WTC11 (cell line): ENCODE results near the gene GCC1. TPM values are rescaled to one million over a fixed set of nuclear protein-coding genes. Genes with fewer than 3 reads are reported as not detected.

Source experiments
- ATAC-seq: fragments of 200-7000 bp; cut with Tn5 transposase; 2 replicates; pipeline ENCODE4 v1.10.0; 2021; ENCODE audit warnings: mild to moderate bottlenecking, moderate library complexity
- CTCF ChIA-PET: fragments of 300-600 bp; sonication (Branson Sonifier 250); formaldehyde crosslinking; loops from one replicate; lab custom pipeline; 2021; ENCODE audit warnings: antibody characterized with exemption; lab: Charles Lee
- POLR2A ChIA-PET: fragments of 350-600 bp; sonication (Branson Sonifier 250); formaldehyde crosslinking; loops from one replicate; lab custom pipeline; 2021; ENCODE audit warnings: antibody characterized with exemption; lab: Charles Lee
- DNase-seq: peaks from one replicate; pipeline ENCODE4 v3.0.0; 2021; ENCODE audit warnings: low spot score
- H3K27ac Mint-ChIP-seq: 2 replicates; pipeline ENCODE4 v1.8.0; 2021; ENCODE audit warnings: mixed read lengths
- H3K27me3 Mint-ChIP-seq: 2 replicates; pipeline ENCODE4 v1.8.0; 2021; ENCODE audit warnings: low read depth, mild to moderate bottlenecking, moderate library complexity, mixed read lengths
- H3K36me3 Mint-ChIP-seq: 2 replicates; pipeline ENCODE4 v1.8.0; 2021; ENCODE audit warnings: mixed read lengths
- H3K4me1 Mint-ChIP-seq: 2 replicates; pipeline ENCODE4 v1.8.0; 2022; ENCODE audit warnings: mixed read lengths
- H3K4me3 Mint-ChIP-seq: 2 replicates; pipeline ENCODE4 v1.8.0; 2021; ENCODE audit warnings: mild to moderate bottlenecking, moderate library complexity, mixed read lengths
- H3K9me3 Mint-ChIP-seq: 2 replicates; pipeline ENCODE4 v1.8.0; 2021; ENCODE audit warnings: mixed read lengths
- ATF1 ChIP-seq: sonication (generic); formaldehyde crosslinking; IDR thresholded peaks from 2 replicates; pipeline ENCODE4 v1.8.1; 2023; ENCODE audit warnings: mild to moderate bottlenecking, moderate library complexity, missing genetic modification reagents
- CREB1 ChIP-seq: sonication (generic); formaldehyde crosslinking; IDR thresholded peaks from 2 replicates; pipeline ENCODE4 v1.8.0; 2023; ENCODE audit warnings: mild to moderate bottlenecking, missing genetic modification reagents
- ESRRA ChIP-seq: sonication (generic); formaldehyde crosslinking; IDR thresholded peaks from 2 replicates; pipeline ENCODE4 v1.8.1; 2022; ENCODE audit warnings: mild to moderate bottlenecking, missing genetic modification reagents, borderline replicate concordance
- ETV6 ChIP-seq: sonication (generic); formaldehyde crosslinking; IDR thresholded peaks from 2 replicates; pipeline ENCODE4 v1.8.1; 2022; ENCODE audit warnings: mild to moderate bottlenecking, missing genetic modification reagents
- GTF2I ChIP-seq: fragments of 250-450 bp; sonication (Bioruptor Pico); conservative IDR thresholded peaks from 2 replicates; pipeline ENCODE4 v1.4.0; 2021; ENCODE audit warnings: mild to moderate bottlenecking
- JAZF1 ChIP-seq: fragments of 250-450 bp; sonication (Bioruptor Pico); IDR thresholded peaks from 2 replicates; pipeline ENCODE4 v1.9.0; 2021; ENCODE audit warnings: moderate library complexity, mild to moderate bottlenecking, inconsistent platforms
- NFATC4 ChIP-seq: fragments of 250-450 bp; sonication (Bioruptor Pico); IDR thresholded peaks from 2 replicates; pipeline ENCODE4 v1.9.0; 2021; ENCODE audit warnings: mild to moderate bottlenecking
- NR1H2 ChIP-seq: sonication (generic); formaldehyde crosslinking; IDR thresholded peaks from 2 replicates; pipeline ENCODE4 v1.9.0; 2021; ENCODE audit warnings: mild to moderate bottlenecking, moderate library complexity, missing genetic modification reagents
- TEAD4 ChIP-seq: sonication (generic); formaldehyde crosslinking; IDR thresholded peaks from 2 replicates; pipeline ENCODE4 v1.8.0; 2022; ENCODE audit warnings: mild to moderate bottlenecking, missing genetic modification reagents
- ZNF317 ChIP-seq: sonication (generic); formaldehyde crosslinking; IDR thresholded peaks from 2 replicates; pipeline ENCODE4 v1.8.1; 2023; ENCODE audit warnings: low read depth, mild to moderate bottlenecking, moderate library complexity, missing genetic modification reagents, borderline replicate concordance
- ZNF423 ChIP-seq: fragments of 250-450 bp; sonication (Bioruptor Pico); IDR thresholded peaks from 2 replicates; pipeline ENCODE4 v2.1.2; 2022; ENCODE audit warnings: mild to moderate bottlenecking, moderate library complexity
- total RNA-seq: library from RNA; stranded (reverse); gene quantifications from 3 replicates; pipeline ENCODE4 v1.2.3, GENCODE V29; 2021
- TF ChIP-seq, protein P1 (sequence below): fragments of 250-450 bp; sonication (Bioruptor Pico); IDR thresholded peaks from 2 replicates; pipeline ENCODE4 v1.8.0; 2021; ENCODE audit warnings: mild to moderate bottlenecking
- TF ChIP-seq, protein P2 (sequence below): sonication (generic); formaldehyde crosslinking; IDR thresholded peaks from 2 replicates; pipeline ENCODE4 v1.8.0; 2022; ENCODE audit warnings: mild to moderate bottlenecking, missing genetic modification reagents
- TF ChIP-seq, protein P3 (sequence below): fragments of 250-450 bp; sonication (Bioruptor Pico); IDR thresholded peaks from 2 replicates; pipeline ENCODE4 v2.1.2; 2022; ENCODE audit warnings: mild to moderate bottlenecking, moderate library complexity
- TF ChIP-seq, protein P4 (sequence below): sonication (generic); formaldehyde crosslinking; IDR thresholded peaks from 2 replicates; pipeline ENCODE4 v1.8.1; 2022; ENCODE audit warnings: mild to moderate bottlenecking, moderate library complexity, missing genetic modification reagents
- TF ChIP-seq, protein P5 (sequence below): sonication (generic); formaldehyde crosslinking; IDR thresholded peaks from 2 replicates; pipeline ENCODE4 v1.8.1; 2022; ENCODE audit warnings: mild to moderate bottlenecking, missing genetic modification reagents, moderate library complexity, borderline replicate concordance
- TF ChIP-seq, protein P6 (sequence below): sonication (generic); formaldehyde crosslinking; IDR thresholded peaks from 2 replicates; pipeline ENCODE4 v1.8.1; 2023; ENCODE audit warnings: mild to moderate bottlenecking, missing genetic modification reagents, moderate library complexity
- TF ChIP-seq, protein P7 (sequence below): fragments of 250-450 bp; sonication (Bioruptor Pico); IDR thresholded peaks from 2 replicates; pipeline ENCODE4 v1.9.0; 2021; ENCODE audit warnings: moderate library complexity, mild to moderate bottlenecking, inconsistent platforms, borderline replicate concordance
- TF ChIP-seq, protein P8 (sequence below): sonication (generic); formaldehyde crosslinking; IDR thresholded peaks from 2 replicates; pipeline ENCODE4 v1.8.1; 2023; ENCODE audit warnings: mild to moderate bottlenecking, missing genetic modification reagents
- TF ChIP-seq, protein P9 (sequence below): sonication (generic); formaldehyde crosslinking; conservative IDR thresholded peaks from 2 replicates; pipeline ENCODE4 v1.8.1; 2023; ENCODE audit warnings: mild to moderate bottlenecking, low read depth, missing genetic modification reagents, moderate library complexity

Gene GCC1
- total RNA-seq, 1 experiment from 2014 or later: 13.2 TPM

DNA sequence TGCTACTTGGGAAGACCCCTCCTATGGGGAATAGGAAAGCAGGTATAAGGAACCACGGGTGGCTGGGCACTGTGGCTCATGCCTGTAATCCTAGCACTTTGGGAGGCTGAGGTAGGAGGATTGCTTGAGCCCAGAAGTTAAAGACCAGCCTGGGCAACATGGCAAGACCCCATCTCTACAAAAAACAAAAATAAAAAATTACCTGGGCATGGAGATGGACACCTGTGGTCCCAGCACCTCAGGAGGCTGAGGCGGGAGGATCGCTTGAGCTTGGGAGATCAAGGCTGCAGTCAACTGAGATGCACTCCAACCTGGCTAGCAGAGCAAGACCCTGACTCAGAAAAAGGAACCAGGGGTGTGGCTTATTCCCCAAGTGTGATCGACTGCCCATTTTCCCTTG lies 7.2 kb upstream of the GCC1 start:
- CTCF ChIA-PET: interaction anchor here (1.2 kb wide), 1 partner anchor 36 kb away, joined by 4 read pairs; no protein-coding TSS in a partner anchor

More for the DNA sequence above, 7.2 kb upstream of the GCC1 start:
- H3K4me3 Mint-ChIP-seq: no peak overlapping the region
- peaks cover 23% of the 10 kb centered on the region for H3K36me3 Mint-ChIP-seq
- H3K27ac Mint-ChIP-seq: no peak overlapping the region
- ATAC-seq (no peak), DNase-seq (no peak)
- peaks cover 11% of the 10 kb centered on the region for H3K27me3 Mint-ChIP-seq
- TF ChIP-seq ZNF317 (CRISPR knock-in tag): no peak
- TF ChIP-seq, protein P1, sequence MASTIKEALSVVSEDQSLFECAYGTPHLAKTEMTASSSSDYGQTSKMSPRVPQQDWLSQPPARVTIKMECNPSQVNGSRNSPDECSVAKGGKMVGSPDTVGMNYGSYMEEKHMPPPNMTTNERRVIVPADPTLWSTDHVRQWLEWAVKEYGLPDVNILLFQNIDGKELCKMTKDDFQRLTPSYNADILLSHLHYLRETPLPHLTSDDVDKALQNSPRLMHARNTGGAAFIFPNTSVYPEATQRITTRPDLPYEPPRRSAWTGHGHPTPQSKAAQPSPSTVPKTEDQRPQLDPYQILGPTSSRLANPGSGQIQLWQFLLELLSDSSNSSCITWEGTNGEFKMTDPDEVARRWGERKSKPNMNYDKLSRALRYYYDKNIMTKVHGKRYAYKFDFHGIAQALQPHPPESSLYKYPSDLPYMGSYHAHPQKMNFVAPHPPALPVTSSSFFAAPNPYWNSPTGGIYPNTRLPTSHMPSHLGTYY (CRISPR knock-in tag): no peak
- no peak for TF ChIP-seq ATF1 (CRISPR knock-in tag)
- TF ChIP-seq, protein P2, sequence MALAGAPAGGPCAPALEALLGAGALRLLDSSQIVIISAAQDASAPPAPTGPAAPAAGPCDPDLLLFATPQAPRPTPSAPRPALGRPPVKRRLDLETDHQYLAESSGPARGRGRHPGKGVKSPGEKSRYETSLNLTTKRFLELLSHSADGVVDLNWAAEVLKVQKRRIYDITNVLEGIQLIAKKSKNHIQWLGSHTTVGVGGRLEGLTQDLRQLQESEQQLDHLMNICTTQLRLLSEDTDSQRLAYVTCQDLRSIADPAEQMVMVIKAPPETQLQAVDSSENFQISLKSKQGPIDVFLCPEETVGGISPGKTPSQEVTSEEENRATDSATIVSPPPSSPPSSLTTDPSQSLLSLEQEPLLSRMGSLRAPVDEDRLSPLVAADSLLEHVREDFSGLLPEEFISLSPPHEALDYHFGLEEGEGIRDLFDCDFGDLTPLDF (CRISPR knock-in tag): no peak
- TF ChIP-seq CREB1 (CRISPR knock-in tag): no peak
- no peak for TF ChIP-seq TEAD4 (CRISPR knock-in tag)
- TF ChIP-seq, protein P3, sequence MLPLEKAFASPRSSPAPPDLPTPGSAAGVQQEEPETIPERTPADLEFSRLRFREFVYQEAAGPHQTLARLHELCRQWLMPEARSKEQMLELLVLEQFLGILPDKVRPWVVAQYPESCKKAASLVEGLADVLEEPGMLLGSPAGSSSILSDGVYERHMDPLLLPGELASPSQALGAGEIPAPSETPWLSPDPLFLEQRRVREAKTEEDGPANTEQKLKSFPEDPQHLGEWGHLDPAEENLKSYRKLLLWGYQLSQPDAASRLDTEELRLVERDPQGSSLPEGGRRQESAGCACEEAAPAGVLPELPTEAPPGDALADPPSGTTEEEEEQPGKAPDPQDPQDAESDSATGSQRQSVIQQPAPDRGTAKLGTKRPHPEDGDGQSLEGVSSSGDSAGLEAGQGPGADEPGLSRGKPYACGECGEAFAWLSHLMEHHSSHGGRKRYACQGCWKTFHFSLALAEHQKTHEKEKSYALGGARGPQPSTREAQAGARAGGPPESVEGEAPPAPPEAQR: no peak
- TF ChIP-seq, protein P4, sequence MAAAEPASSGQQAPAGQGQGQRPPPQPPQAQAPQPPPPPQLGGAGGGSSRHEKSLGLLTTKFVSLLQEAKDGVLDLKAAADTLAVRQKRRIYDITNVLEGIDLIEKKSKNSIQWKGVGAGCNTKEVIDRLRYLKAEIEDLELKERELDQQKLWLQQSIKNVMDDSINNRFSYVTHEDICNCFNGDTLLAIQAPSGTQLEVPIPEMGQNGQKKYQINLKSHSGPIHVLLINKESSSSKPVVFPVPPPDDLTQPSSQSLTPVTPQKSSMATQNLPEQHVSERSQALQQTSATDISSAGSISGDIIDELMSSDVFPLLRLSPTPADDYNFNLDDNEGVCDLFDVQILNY (CRISPR knock-in tag): no peak
- TF ChIP-seq, protein P5, sequence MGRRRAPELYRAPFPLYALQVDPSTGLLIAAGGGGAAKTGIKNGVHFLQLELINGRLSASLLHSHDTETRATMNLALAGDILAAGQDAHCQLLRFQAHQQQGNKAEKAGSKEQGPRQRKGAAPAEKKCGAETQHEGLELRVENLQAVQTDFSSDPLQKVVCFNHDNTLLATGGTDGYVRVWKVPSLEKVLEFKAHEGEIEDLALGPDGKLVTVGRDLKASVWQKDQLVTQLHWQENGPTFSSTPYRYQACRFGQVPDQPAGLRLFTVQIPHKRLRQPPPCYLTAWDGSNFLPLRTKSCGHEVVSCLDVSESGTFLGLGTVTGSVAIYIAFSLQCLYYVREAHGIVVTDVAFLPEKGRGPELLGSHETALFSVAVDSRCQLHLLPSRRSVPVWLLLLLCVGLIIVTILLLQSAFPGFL (CRISPR knock-in tag): no peak
- TF ChIP-seq NR1H2: no peak
- TF ChIP-seq NFATC4 (CRISPR knock-in tag): no peak
- no peak for TF ChIP-seq GTF2I (CRISPR knock-in tag)
- TF ChIP-seq ZNF423 (CRISPR knock-in tag): no peak
- TF ChIP-seq, protein P6, sequence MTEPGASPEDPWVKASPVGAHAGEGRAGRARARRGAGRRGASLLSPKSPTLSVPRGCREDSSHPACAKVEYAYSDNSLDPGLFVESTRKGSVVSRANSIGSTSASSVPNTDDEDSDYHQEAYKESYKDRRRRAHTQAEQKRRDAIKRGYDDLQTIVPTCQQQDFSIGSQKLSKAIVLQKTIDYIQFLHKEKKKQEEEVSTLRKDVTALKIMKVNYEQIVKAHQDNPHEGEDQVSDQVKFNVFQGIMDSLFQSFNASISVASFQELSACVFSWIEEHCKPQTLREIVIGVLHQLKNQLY (CRISPR knock-in tag): no peak
- TF ChIP-seq, protein P7, sequence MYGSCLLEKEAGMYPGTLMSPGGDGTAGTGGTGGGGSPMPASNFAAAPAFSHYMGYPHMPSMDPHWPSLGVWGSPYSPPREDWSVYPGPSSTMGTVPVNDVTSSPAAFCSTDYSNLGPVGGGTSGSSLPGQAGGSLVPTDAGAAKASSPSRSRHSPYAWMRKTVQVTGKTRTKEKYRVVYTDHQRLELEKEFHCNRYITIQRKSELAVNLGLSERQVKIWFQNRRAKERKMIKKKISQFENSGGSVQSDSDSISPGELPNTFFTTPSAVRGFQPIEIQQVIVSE (CRISPR knock-in tag): no peak
- no peak for TF ChIP-seq ESRRA (CRISPR knock-in tag)
- no peak for TF ChIP-seq JAZF1 (CRISPR knock-in tag)
- TF ChIP-seq, protein P8, sequence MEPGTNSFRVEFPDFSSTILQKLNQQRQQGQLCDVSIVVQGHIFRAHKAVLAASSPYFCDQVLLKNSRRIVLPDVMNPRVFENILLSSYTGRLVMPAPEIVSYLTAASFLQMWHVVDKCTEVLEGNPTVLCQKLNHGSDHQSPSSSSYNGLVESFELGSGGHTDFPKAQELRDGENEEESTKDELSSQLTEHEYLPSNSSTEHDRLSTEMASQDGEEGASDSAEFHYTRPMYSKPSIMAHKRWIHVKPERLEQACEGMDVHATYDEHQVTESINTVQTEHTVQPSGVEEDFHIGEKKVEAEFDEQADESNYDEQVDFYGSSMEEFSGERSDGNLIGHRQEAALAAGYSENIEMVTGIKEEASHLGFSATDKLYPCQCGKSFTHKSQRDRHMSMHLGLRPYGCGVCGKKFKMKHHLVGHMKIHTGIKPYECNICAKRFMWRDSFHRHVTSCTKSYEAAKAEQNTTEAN (CRISPR knock-in tag): no peak
- TF ChIP-seq, protein P9, sequence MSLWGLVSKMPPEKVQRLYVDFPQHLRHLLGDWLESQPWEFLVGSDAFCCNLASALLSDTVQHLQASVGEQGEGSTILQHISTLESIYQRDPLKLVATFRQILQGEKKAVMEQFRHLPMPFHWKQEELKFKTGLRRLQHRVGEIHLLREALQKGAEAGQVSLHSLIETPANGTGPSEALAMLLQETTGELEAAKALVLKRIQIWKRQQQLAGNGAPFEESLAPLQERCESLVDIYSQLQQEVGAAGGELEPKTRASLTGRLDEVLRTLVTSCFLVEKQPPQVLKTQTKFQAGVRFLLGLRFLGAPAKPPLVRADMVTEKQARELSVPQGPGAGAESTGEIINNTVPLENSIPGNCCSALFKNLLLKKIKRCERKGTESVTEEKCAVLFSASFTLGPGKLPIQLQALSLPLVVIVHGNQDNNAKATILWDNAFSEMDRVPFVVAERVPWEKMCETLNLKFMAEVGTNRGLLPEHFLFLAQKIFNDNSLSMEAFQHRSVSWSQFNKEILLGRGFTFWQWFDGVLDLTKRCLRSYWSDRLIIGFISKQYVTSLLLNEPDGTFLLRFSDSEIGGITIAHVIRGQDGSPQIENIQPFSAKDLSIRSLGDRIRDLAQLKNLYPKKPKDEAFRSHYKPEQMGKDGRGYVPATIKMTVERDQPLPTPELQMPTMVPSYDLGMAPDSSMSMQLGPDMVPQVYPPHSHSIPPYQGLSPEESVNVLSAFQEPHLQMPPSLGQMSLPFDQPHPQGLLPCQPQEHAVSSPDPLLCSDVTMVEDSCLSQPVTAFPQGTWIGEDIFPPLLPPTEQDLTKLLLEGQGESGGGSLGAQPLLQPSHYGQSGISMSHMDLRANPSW (CRISPR knock-in tag): no peak
- no peak for TF ChIP-seq ETV6 (CRISPR knock-in tag)
- POLR2A ChIA-PET: no interaction called here
- peaks cover 10% of the 10 kb centered on the region for H3K4me1 Mint-ChIP-seq
- H3K9me3 Mint-ChIP-seq: no peaks in the 10 kb centered on the region
